Motor neuron (in vitro differentiated cells): ENCODE measurements around the gene DNAJC16. TPM values are rescaled to one million over a fixed set of nuclear protein-coding genes. Genes with fewer than 3 reads are reported as not detected.

Experiments
- ATAC-seq, 8 experiments: fragments of 200-7000 bp; cut with Tn5 transposase; replicated peaks in 6 of 8; 2 replicates each; pipeline ENCODE4 v1.8.0; 2021; ENCODE audit warnings: mild to moderate bottlenecking in 8 of 8, moderate library complexity in 8 of 8
- H3K27ac ChIP-seq, 2 donors: fragments of 250-450 bp; sonication (Bioruptor Pico); 2 replicates each; pipeline ENCODE4 v1.9.0; 2021; ENCODE audit warnings: antibody characterized with exemption in 2 of 2, mild to moderate bottlenecking in 2 of 2, moderate library complexity in 1 of 2
- H3K4me1 ChIP-seq, 2 donors: fragments of 250-450 bp; sonication (Bioruptor Pico); replicated peaks in 1 of 2; 2 replicates each; pipeline ENCODE4 v1.6.1; 2021; ENCODE audit warnings: antibody characterized with exemption in 2 of 2, mild to moderate bottlenecking in 2 of 2, moderate library complexity in 1 of 2
- H3K4me3 ChIP-seq, 5 donors: fragments of 250-450 bp; sonication (Bioruptor Pico); 2 replicates each; pipeline ENCODE4 v1.9.0; 2021; ENCODE audit warnings: antibody characterized with exemption in 5 of 5, mild to moderate bottlenecking in 5 of 5, moderate library complexity in 4 of 5
- WGBS, 10 experiments: fragments of 450-650 bp; shearing (Covaris generic); methylation state at CpG; one replicate each; pipeline ENCODE4 v1.0.0; 2022; 5-methylcytosine and 5-hydroxymethylcytosine counted together
- in situ Hi-C, 9 experiments: fragments of 400-800 bp; cut with MboI; loops; one replicate each; pipeline ENCODE4 v1.15.0; 2021; ENCODE audit warnings: low sequenced_read_pairs in 9 of 9, low pct_unique_long_range_greater_than_20kb in 2 of 9; ENCODE audit not compliant: unreplicated experiment in 9 of 9
- total RNA-seq, 8 experiments: library from RNA; unstranded; fragments of 300-600 nt; gene quantifications; 2 replicates each; pipeline versions ENCODE4 v1.2.3 to v1.2.4, GENCODE V29; 2022

The DNAJC16 gene
- total RNA-seq, 8 experiments from 2014 or later: 14.4 to 26.0 (median 18.0) TPM

DNA sequence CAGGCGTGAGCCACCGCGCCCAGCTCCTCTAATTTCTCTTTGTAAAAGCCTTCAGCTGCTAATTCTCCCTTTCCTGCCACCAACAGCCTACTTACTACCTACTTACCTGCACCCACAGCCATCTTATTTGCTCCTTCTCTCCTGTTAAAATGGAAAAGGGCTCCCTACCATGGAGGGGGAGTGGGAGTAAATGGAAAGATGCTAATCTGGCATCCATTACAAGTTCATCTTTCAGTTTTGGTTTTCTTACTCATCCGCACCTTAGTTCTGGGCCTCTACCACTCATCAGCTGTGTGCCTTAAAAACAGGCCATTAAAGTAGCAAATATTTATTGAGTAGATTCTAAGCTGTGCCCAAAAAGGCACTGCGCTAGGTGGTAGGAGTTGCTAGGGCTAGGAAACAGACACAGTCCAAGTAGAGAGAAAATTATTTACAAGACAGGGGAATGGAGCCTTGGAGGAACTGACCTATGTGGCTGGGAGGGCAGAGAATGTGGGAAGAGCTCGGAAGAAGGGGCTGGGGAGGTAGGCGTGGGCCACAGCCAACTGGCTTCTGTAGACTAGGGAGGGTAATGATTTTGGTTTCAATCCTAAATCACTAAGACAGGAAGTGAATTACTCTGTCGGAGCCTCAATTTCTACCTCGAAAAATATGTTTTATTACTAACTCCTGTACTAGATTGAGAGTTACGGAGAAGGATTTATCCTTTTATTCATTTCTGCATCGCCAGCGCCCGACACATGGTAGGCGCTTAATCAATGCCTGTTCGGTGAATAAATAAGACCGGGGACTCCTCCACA is 89.9 kb downstream of the DNAJC16 start:
- ATAC-seq: peak; percentile 6 to 32 (median 16)
- H3K4me3 ChIP-seq: peak overlapping the region; percentile 66 to 85 (median 81)
- H3K27ac ChIP-seq: peak overlapping the region; percentile 7 to 27
- in situ Hi-C loops: no loop called here
- peaks cover 14 to 16% of the 10 kb centered on the region in 2 donors for H3K4me1 ChIP-seq
- WGBS, 10 experiments: 0 to 100% (median 28%) methylated on average over 1 to 15 of the region's 16 CpGs; no CpG with 5 or more reads in 1 of the 10 experiments

GRCh38 chr1:15617173-15618076 is 90.8 kb downstream of the DNAJC16 start, which contains the start of gene DDI2:
Gene DDI2 (plus strand): TSS chr1:15617458. CDS start chr1:15617671, 213 bp downstream.
- WGBS, 10 experiments: 0 to 2% (median 0%) methylated on average over 4 to 9 of the region's 86 CpGs; no CpG with 5 or more reads in 7 of the 10 experiments
- in situ Hi-C loops: no loop called here
- Histone ChIP-seq H3K4me3 (peak within 1 kb of the TSS; percentile 66 to 85 (median 81)), H3K4me1 (peaks cover 14 to 16% of the 10 kb centered on the region in 2 donors), H3K27ac (peak within 1 kb of the TSS; percentile 71 to 85)
- peak; percentile 83 to 95 (median 94) for ATAC-seq

DNA sequence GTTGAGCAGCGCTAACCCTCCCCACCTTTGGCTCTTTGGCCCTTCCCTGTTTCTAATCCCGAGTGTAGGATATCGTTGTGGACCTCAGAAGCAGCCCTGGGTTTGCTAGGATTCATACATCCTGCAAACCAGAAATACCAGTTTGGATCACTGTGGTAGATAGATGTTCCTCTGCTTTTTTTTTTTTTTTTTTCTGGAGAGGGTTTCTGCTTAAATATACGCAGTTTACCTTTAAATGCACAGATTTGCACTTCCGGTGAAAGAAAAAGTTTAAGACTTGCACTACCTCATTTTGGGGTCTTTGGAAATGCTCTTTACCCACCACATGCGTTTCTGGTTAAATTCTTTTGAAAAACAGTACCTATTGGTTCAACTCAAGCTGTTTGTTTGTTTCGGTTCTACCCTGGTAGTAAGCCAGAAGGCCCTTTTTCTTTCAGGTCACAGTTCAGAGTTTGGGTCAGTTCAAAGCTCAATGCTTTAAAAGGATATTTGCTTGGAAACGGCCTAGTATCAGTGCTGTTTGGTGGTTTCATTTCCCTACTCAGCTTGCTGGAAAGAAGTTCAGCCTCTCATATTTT is 91.5 kb downstream of the DNAJC16 start:
- 0 to 7% (median 0%) methylated on average over 1 to 8 of the region's 8 CpGs; no CpG with 5 or more reads in 1 of the 10 experiments for WGBS, 10 experiments
- in situ Hi-C loops: no loop called here

DNA sequence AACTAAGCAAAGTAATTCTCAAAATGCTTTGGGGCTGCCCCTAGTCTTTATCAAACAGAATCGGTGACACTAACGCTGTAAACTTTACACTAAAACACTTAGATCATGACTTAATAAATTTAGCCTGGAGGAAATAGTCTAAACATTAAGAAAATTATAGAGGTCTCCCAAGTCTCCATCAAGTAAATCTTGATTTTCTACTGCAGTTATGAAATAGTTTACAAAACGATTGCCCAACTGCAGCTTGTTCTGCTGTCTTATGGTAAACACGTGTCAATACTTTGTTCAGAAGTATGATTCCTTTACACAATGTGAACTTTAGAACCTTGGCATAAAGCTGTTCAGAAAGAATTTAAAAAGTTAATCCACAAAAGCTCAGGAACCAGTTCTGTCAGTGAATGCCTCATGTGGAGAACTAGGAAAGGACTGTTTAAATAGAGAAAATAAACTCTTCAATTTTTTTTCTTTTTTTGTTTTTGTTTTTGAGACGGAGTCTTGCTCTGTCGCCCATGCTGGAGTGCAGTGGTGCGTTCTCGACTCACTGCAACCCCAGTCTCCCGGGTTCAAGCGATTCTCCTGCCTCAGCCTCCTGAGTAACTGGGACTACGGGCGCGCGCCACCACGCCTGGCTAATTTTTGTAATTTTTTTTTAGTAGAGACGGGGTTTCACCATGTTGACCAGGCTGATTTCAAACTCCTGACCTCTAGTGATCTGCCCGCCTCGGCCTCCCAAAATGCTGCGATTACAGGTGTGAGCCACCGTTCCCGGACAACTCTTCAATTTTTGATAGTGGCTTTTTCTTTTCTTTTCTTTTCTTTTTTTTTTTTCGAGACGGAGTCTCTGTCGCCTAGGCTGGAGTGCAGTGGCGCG is 92.2 kb downstream of the DNAJC16 start:
- Histone ChIP-seq H3K27ac (no peak overlapping the region), H3K4me1 (peaks cover 14 to 16% of the 10 kb centered on the region in 2 donors), H3K4me3 (peak overlapping the region; percentile 66 to 85 (median 81))
- no peak for ATAC-seq
- 25 to 83% (median 79%) methylated on average over 5 to 24 of the region's 26 CpGs for WGBS, 10 experiments
- in situ Hi-C loops: no loop called here

More for the DNA sequence above, 91.5 kb downstream of the DNAJC16 start:
- Histone ChIP-seq H3K4me3 (peak overlapping the region; percentile 66 to 85 (median 81)), H3K27ac (peak overlapping the region; percentile 71 to 85), H3K4me1 (peaks cover 14 to 16% of the 10 kb centered on the region in 2 donors)
- ATAC-seq: no peak

- Histone ChIP-seq H3K27ac (no peak overlapping the region), H3K4me3 (no peak overlapping the region), H3K4me1 (peaks cover 14 to 16% of the 10 kb centered on the region in 2 donors)
- WGBS, 10 experiments: 0 to 89% (median 85%) methylated on average over 1 of the region's 1 CpG; no CpG with 5 or more reads in 3 of the 10 experiments
- in situ Hi-C loops: no loop called here
- ATAC-seq: no peak
Measured at GRCh38 chr1:15620155-15620545, 93.5 kb downstream of the DNAJC16 start.

DNA sequence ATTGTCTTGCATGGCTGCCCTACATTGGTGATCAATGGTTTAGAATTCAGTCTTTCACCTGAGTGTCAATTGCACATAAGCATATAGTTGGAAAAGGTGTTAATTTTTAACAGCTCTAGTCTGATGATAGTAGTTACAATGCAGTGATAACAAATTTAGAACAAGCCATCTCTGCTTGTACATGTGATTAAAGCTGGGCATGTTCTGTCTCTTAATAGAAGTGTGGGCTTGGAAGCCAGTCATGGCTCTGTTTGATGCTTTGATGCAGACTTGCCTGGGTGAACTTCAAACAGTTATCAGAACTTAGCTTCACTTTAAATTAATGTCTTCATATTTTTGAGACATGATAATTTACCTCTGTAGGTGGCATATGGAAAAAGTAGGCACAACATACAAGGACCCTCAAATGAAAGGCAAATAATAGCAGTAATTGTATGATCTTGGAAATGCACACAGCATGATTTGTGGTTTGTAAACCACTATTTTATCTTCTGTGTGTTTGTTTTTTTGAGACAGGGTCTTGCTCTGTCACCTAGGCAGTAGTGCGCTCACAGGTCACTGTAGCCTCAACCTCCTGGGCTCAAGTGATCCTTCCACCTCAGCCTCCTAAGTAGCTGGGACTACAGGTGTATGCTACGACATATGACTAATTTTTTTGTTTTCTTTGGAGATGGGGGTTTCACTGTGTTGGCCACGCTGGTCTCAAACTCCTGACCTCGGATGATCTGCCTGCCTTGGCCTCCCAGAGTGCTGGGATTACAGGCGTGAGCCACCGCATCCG is 94.4 kb downstream of the DNAJC16 start:
- in situ Hi-C loops: no loop called here
- Histone ChIP-seq H3K4me3 (no peak overlapping the region), H3K27ac (no peak overlapping the region), H3K4me1 (peaks cover 14 to 16% of the 10 kb centered on the region in 2 donors)
- ATAC-seq: no peak
- 80 to 100% (median 93%) methylated on average over 2 to 7 of the region's 7 CpGs; no CpG with 5 or more reads in 3 of the 10 experiments for WGBS, 10 experiments

DNA sequence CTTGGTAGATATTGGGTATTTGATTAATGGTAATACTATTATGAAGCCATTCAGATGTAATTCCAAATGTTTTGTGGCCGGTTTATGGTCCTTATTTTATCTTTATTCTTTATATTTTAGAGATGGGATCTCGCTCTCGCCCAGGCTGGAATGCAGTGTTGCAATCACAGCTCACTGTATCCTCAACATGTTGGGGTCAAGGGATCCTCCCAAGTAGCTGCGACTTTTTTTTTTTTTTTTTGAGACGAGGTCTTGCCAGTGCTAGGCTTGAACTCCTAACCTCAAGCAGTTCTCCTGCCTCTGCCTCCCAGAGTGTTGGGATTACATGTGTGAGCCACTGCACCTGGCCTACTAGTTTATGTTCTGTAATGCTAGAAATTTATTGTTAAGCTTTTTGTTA is 95.3 kb downstream of the DNAJC16 start:
- in situ Hi-C loops: no loop called here
- no peak for ATAC-seq
- no peak overlapping the region for H3K4me3 ChIP-seq
- peaks cover 12% of the 10 kb centered on the region in 2 donors for H3K4me1 ChIP-seq
- 7 to 93% (median 87%) methylated on average over 1 to 5 of the region's 5 CpGs; no CpG with 5 or more reads in 1 of the 10 experiments for WGBS, 10 experiments
- H3K27ac ChIP-seq: no peak overlapping the region

DNA sequence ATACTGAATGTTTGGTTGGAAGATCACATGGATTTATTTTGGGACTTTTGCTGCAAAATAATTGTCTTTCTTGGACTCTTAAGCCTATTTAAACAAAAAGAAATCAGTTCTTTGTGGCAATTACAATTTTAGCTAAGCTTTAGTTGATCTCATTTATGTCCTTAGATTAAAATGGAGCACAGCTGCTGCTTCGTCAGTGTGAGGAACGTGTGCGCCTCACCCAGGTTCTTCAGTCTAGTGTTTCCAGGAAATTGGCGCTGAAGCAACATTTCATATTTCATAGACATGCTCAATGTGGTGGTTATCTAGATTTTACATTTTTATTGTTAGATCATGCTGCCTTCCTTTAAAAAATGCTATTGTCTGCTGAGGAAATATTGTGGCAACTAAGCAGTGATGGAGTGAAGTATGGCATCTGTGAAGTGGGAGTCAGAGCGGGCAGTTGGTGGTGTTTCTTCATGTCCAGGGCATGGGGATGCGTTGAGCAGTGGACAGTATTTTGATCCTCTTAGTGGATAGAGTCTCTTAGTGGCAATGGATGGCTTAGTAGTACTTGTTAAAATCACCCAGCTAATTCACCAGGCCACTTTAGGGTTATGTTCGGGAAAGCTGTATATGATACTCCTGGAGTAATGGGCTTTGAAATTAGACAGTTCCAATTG is 96.2 kb downstream of the DNAJC16 start:
- no peak overlapping the region for H3K27ac ChIP-seq
- H3K4me3 ChIP-seq: no peak overlapping the region
- no peak for ATAC-seq
- 66 to 100% (median 98%) methylated on average over 1 to 7 of the region's 7 CpGs; no CpG with 5 or more reads in 1 of the 10 experiments for WGBS, 10 experiments
- H3K4me1 ChIP-seq: peaks cover 12% of the 10 kb centered on the region in 2 donors
- in situ Hi-C loops: no loop called here

DNA sequence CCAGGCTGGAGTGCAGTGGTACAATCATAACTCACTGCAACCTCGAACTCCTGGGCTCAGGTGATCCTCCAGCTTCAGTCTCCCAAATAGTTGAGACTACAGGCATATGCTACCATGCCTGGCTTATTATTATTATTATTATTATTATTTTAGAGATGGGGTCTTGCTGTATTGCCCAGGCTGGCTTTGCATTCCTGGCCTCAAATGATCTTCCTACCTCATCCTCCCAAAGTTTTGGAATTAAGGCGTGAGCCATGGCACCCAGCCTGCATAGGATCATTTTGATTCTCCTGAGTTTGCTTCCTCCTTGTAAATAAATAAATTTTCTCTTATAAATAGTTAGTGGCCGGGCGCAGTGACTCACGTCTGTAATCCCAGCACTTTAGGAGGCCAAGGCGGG is 96.8 kb downstream of the DNAJC16 start:
- in situ Hi-C loops: no loop called here
- ATAC-seq: no peak
- 78 to 100% (median 88%) methylated on average over 1 to 5 of the region's 6 CpGs; no CpG with 5 or more reads in 3 of the 10 experiments for WGBS, 10 experiments
- Histone ChIP-seq H3K4me3 (no peak overlapping the region), H3K27ac (no peak overlapping the region), H3K4me1 (peaks cover 11 to 12% of the 10 kb centered on the region in 2 donors)

DNA sequence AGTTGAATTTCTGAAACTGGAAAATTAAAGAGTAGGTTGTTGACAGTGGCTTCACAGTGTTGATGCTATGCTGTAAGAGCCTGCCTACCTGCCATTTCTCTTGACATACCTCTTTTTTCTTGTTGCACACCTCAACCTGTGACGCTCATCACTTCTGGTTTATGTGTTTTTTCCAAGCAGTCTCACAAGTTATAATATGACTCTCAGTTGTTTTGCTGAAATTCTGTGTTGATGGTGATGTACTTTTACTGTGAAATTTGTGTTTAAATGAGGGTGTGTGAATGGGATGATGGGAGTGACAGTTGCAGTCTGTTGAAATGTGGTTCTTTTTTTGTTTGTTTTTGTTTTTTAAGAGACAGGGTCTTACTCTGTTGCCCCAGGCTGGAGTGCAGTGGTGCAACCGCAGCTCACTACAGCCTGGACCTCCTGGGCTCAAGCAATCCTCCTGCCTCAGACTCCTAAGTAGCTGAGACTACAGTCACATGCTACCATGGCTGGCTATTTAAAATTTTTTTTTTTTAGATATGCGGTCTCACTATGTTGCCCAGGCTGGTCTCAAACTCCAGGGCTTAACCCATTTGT is 97.6 kb downstream of the DNAJC16 start:
- Histone ChIP-seq H3K4me1 (peaks cover 3 to 5% of the 10 kb centered on the region in 2 donors), H3K27ac (no peak overlapping the region), H3K4me3 (no peak overlapping the region)
- no peak for ATAC-seq
- WGBS, 10 experiments: 80 to 100% (median 100%) methylated on average over 1 to 3 of the region's 3 CpGs; no CpG with 5 or more reads in 1 of the 10 experiments
- in situ Hi-C loops: no loop called here
